ENCODE data around the gene HLA-C. TPM values are rescaled to one million over a fixed set of nuclear protein-coding genes. Genes with fewer than 3 reads are reported as not detected.
"Not testable (repeated sequence)": the region's sequence is repeated elsewhere in the genome, so short reads cannot be mapped to it uniquely, and the experiment has no call there.

HLA-C gene
- polyA plus RNA-seq, 1 experiment: 245 TPM

- DNase-seq (ENCODE audit: low read depth, low spot score): no peak
- H3K27ac ChIP-seq (ENCODE audit: low read depth, low read length): no peak overlapping the region
- H3K4me3 ChIP-seq (ENCODE audit: low read depth, low read length): no peak overlapping the region
- no peak for TF ChIP-seq CTCF (IDR thresholded peaks at IDR 0.05; ENCODE audit: low read depth, low read length)
- ChIA-PET CTCF (no interaction called here), POLR2A (no interaction called here)
- no peaks in the 10 kb centered on the region; the same call in 1 of the 2 replicates for H3K9me3 ChIP-seq (ENCODE audit: control insufficient read depth, insufficient read depth, low read length)
- H3K27me3 ChIP-seq (ENCODE audit: control insufficient read depth, insufficient read depth, low read length): peaks cover 2% of the 10 kb centered on the region
Measured at GRCh38 chr6:31267651-31268368, 4.1 kb downstream of the HLA-C start.

GRCh38 chr6:31266567-31267360 lies 5.1 kb downstream of the HLA-C start:
- TF ChIP-seq CTCF (IDR thresholded peaks at IDR 0.05; ENCODE audit: low read depth, low read length): no peak
- ChIA-PET POLR2A (no interaction called here), CTCF (no interaction called here)

GRCh38 chr6:31265926-31266325 lies 6.0 kb downstream of the HLA-C start:
- Histone ChIP-seq H3K4me3 (ENCODE audit: low read depth, low read length) (no peak overlapping the region), H3K9me3 (ENCODE audit: control insufficient read depth, insufficient read depth, low read length) (no peaks in the 10 kb centered on the region), H3K27me3 (ENCODE audit: control insufficient read depth, insufficient read depth, low read length) (peaks cover 2% of the 10 kb centered on the region), H3K27ac (ENCODE audit: low read depth, low read length) (no peak overlapping the region)
- no peak for TF ChIP-seq CTCF (IDR thresholded peaks at IDR 0.05; ENCODE audit: low read depth, low read length)
- ChIA-PET CTCF (no interaction called here), POLR2A (no interaction called here)
- DNase-seq (ENCODE audit: low read depth, low spot score): no peak

More at GRCh38 chr6:31266567-31267360, 5.1 kb downstream of the HLA-C start:
- DNase-seq (ENCODE audit: low read depth, low spot score): no peak
- no peak overlapping the region for H3K4me3 ChIP-seq (ENCODE audit: low read depth, low read length)
- H3K9me3 ChIP-seq (ENCODE audit: control insufficient read depth, insufficient read depth, low read length): no peaks in the 10 kb centered on the region; the same call in 1 of the 2 replicates
- H3K27me3 ChIP-seq (ENCODE audit: control insufficient read depth, insufficient read depth, low read length): peaks cover 2% of the 10 kb centered on the region
- H3K27ac ChIP-seq (ENCODE audit: low read depth, low read length): no peak overlapping the region

GRCh38 chr6:31263346-31263933 lies 8.5 kb downstream of the HLA-C start:
- CTCF ChIA-PET; H3K4me3 ChIP-seq (ENCODE audit: low read depth, low read length); H3K27ac ChIP-seq (ENCODE audit: low read depth, low read length); POLR2A ChIA-PET; DNase-seq (ENCODE audit: low read depth, low spot score); H3K27me3 ChIP-seq (ENCODE audit: control insufficient read depth, insufficient read depth, low read length); H3K9me3 ChIP-seq (ENCODE audit: control insufficient read depth, insufficient read depth, low read length): not testable (repeated sequence)

GRCh38 chr6:31259995-31260394 lies 11.9 kb downstream of the HLA-C start:
- H3K9me3 ChIP-seq (ENCODE audit: control insufficient read depth, insufficient read depth, low read length); DNase-seq (ENCODE audit: low read depth, low spot score); H3K4me3 ChIP-seq (ENCODE audit: low read depth, low read length); CTCF ChIA-PET; POLR2A ChIA-PET; H3K27me3 ChIP-seq (ENCODE audit: control insufficient read depth, insufficient read depth, low read length); H3K27ac ChIP-seq (ENCODE audit: low read depth, low read length): not testable (repeated sequence)

- H3K9me3 ChIP-seq (ENCODE audit: control insufficient read depth, insufficient read depth, low read length): no peaks in the 10 kb centered on the region
- no peak for TF ChIP-seq CTCF (IDR thresholded peaks at IDR 0.05; ENCODE audit: low read depth, low read length)
- ChIA-PET POLR2A (no interaction called here), CTCF (interaction anchor here (1.4 kb wide), 1 partner anchor 114 kb away, joined by 4 read pairs; no protein-coding TSS in a partner anchor)
- no peak for DNase-seq (ENCODE audit: low read depth, low spot score)
- no peak overlapping the region for H3K27ac ChIP-seq (ENCODE audit: low read depth, low read length)
- H3K27me3 ChIP-seq (ENCODE audit: control insufficient read depth, insufficient read depth, low read length): peaks cover 5% of the 10 kb centered on the region
- H3K4me3 ChIP-seq (ENCODE audit: low read depth, low read length): no peak overlapping the region
Measured at GRCh38 chr6:31252625-31253024, 19.3 kb downstream of the HLA-C start.
